ENCODE results near the gene LRRC47. TPM values are rescaled to one million over a fixed set of nuclear protein-coding genes. Genes with fewer than 3 reads are reported as not detected.
A peak's percentile ranks its signal among the peaks of the same experiment; 100 is the strongest.

The LRRC47 gene
- total RNA-seq, 3 donors from 2014 or later: 47.0 to 53.0 (median 49.6) TPM

DNA sequence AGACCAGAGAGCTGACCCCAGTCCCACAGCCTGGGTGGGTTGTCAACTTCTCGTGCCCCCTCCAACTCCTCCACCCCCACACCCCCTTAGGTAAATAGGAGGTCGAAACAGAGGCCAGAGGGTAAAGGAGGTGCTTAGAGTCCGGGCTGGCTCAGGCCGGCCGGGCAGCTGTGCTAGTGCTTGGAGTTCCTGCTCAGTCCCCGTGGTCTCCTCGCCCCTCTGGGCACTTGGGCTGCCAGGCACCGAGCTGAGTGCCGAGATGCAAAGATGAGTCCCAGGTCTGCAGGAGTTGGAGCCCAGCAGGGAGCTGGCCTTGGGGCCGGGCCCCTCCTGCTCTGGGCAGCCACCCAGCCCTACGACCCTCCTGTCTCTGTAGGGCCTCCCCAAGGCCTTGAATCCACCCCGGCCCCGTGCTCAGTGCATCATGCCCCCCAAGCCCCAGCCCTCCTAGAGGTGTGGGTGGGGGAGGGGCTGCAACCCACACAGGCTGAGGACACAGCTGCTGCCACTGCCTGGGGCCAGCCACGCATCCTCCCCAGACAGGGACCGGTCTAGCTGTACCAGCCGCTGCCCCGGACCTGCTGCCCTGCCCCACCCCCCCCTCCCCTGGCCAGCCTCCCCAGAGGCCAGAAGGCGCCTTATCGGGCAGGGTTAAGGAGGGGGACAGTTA is 21.9 kb downstream of the LRRC47 start:
- Mint-ChIP-seq H3K4me1 (ENCODE audit: low read depth) (peaks cover 15% of the 10 kb centered on the region), H3K4me3 (no peak overlapping the region), H3K27me3 (ENCODE audit: low read depth) (no peaks in the 10 kb centered on the region), H3K36me3 (ENCODE audit: insufficient read depth) (no peaks in the 10 kb centered on the region), H3K9me3 (no peaks in the 10 kb centered on the region)
- ATAC-seq (no peak), DNase-seq (no peak)

DNA sequence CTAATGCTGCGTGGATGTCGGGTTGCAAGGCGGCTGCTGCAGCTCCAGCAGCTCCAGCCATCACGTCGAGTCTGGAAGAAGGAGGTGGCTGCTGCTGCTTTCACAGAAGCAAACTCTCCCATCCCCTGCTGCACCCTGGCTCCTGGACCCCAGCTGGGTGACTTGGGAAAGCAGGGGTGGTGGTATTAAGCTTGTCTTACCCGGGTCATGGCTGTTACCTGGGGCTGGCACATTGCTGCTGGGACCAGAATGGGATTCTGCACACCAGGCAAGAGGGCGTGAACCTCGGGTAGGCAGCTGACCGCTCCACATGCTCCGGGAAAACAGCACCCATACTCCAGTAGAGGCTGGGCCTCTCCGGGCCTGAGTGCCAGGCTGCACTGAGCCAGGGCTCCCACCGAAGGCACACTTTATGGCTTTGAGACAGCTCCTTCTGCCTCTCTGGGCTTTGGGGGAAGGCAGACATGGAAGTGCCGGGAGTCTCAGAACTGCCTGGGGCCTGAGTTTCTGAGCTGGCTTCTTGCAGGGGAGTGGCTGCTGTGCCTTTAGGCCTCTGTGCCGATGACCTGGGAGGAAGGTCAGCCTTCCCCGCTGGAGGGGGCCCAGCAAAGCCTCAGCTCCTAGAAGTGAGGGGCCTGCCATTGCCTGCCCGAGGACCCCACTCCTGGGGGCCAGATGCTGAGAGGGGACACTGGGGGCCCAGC is 22.6 kb downstream of the LRRC47 start:
- Mint-ChIP-seq H3K9me3 (no peaks in the 10 kb centered on the region), H3K4me3 (no peak overlapping the region), H3K27me3 (ENCODE audit: low read depth) (no peaks in the 10 kb centered on the region), H3K4me1 (ENCODE audit: low read depth) (peaks cover 15% of the 10 kb centered on the region), H3K36me3 (ENCODE audit: insufficient read depth) (no peaks in the 10 kb centered on the region)
- ATAC-seq: no peak
- DNase-seq: no peak

DNA sequence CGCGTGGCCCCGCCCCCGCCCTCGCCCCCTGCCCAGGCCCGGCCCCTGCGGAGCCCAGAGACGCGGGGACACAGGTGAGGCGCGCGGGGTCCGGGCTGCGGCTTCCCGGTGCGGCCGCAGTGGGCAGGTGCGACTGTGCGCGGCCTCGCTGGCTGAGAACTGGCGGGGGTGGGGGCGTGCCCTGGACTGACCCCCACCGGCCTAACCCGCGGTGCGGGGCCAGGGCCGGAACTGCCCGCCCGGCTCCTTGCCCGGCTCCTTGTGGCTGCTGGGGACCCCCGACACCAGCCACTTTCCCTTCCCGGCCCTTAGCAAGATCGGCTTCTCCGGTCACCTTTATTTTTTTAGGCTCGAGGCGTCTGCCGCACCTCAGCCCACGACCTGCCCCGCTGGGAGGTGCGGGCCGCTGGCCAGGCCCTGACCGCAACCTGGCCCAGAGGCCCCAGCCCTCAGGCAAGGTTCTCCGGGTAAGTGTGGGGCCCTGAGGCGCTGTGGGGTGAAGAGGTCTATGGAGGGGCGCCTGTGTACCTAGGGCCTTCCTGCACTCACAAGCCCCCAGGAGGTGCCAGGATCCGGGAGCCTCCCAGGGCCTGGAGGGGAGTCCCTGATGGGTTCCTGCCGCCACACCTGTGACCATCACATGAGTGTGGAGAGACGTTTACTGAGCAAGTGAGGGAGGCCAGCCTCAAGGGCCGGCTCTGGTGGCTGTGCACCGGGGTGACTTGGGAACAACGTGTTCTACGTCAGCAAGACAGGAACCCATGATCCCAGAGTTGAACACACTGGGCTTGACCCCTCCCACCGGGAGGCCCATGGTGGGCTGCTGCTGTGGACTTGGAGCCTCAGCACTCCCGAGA is 23.4 kb downstream of the LRRC47 start, which contains the start of gene SMIM1:
TSS of gene SMIM1 (plus strand) at position 35 of the 857 bp plus-strand sequence. CDS start 2,625 bp downstream, outside the sequence.
- Mint-ChIP-seq H3K27me3 (ENCODE audit: low read depth) (no peaks in the 10 kb centered on the region), H3K9me3 (no peaks in the 10 kb centered on the region), H3K36me3 (ENCODE audit: insufficient read depth) (no peaks in the 10 kb centered on the region), H3K4me1 (ENCODE audit: low read depth) (peaks cover 15% of the 10 kb centered on the region), H3K4me3 (peak within 1 kb of the TSS; percentile 74)
- no peak for DNase-seq
- no peak for ATAC-seq

DNA sequence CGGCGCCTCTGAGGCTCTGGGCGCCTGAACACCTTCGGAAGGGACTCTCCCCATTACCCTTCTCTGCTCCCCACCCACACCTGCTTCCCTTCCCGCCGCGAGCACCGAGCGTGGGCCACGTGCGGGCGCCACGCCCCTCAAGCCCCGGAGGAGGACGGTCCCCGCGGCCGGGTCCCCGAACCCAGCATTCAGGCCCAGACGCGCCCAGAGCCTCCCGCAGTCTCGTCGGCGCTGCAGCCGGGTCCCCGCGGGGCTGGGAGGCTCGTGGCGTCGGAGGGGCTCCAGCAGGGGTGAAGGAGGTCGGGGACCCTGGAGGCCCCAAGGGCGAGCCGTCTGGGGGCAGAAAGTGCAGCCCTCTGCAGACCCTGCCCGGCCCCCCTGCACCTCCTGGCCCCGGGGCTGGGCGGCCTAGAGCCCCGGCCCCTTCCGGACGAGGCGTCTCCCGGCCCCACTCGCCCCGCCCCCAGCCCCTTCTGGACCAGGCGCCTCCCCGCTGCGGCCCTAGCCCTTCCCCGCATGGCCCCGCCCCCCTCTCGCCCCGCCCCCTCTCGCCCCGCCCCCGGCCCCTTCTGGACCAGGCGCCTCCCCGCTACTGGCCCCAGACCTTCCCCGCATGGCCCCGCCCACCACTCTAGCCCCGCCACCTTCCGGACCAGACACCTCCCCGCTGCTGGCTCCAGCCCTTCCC is 24.1 kb downstream of the LRRC47 start:
- Mint-ChIP-seq H3K36me3 (ENCODE audit: insufficient read depth) (no peaks in the 10 kb centered on the region), H3K9me3 (no peaks in the 10 kb centered on the region), H3K4me1 (ENCODE audit: low read depth) (peaks cover 15% of the 10 kb centered on the region), H3K27me3 (ENCODE audit: low read depth) (peaks cover under 1% of the 10 kb centered on the region), H3K4me3 (peak overlapping the region; percentile 74)
- ATAC-seq (peak; percentile 85 to 87), DNase-seq (peak; percentile 80)

DNA sequence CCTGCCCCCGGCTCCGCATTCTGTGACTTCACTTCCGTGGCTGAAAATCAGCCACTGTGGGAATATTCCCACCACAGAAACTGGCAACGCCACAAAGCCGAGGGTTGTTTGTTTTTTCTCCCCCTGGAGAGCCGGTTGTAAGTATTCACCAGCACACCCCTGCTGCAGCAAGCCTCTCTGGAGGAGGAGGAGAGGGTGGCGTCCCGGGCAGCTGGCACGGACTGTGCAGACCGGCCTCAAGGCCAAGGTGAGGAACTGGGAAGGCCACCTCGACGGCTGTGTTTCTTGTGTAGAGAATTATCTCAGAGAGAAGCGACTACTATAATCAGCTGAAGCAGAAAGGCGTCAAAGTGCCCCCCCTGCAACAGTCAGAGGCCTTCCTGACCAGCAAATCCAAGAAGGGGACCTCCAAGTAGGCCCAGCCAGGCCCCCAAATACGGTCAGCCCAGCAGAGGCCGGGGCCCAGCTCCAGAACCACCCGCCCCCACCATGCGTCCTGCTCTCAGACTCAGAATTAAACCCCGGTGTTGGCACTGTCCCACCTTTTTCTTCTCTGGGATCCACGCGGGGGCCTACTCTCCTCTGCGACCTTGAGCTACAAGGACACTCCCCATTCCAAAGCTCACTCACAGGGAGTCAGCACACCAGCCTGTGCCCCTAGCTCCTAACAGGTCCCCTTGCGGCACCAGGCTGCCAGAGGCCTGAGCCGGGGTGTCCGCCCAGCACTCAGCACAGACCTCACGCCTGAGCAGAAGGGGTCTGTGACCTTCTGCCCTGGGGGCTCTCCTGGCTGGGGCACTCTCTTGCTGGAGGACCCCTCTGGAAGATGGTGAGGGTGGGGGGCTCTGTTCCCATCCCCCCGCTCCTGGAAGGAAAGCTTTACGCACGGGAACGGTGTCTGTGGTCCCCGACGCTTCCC is 24.9 kb downstream of the LRRC47 start:
- H3K36me3 Mint-ChIP-seq (ENCODE audit: insufficient read depth): no peaks in the 10 kb centered on the region
- H3K27me3 Mint-ChIP-seq (ENCODE audit: low read depth): peaks cover 3% of the 10 kb centered on the region
- no peaks in the 10 kb centered on the region for H3K9me3 Mint-ChIP-seq
- no peak for DNase-seq
- H3K4me1 Mint-ChIP-seq (ENCODE audit: low read depth): peaks cover 15% of the 10 kb centered on the region
- peak overlapping the region; percentile 74 for H3K4me3 Mint-ChIP-seq
- ATAC-seq: peak in 1 of 2 donors; percentile 3

DNA sequence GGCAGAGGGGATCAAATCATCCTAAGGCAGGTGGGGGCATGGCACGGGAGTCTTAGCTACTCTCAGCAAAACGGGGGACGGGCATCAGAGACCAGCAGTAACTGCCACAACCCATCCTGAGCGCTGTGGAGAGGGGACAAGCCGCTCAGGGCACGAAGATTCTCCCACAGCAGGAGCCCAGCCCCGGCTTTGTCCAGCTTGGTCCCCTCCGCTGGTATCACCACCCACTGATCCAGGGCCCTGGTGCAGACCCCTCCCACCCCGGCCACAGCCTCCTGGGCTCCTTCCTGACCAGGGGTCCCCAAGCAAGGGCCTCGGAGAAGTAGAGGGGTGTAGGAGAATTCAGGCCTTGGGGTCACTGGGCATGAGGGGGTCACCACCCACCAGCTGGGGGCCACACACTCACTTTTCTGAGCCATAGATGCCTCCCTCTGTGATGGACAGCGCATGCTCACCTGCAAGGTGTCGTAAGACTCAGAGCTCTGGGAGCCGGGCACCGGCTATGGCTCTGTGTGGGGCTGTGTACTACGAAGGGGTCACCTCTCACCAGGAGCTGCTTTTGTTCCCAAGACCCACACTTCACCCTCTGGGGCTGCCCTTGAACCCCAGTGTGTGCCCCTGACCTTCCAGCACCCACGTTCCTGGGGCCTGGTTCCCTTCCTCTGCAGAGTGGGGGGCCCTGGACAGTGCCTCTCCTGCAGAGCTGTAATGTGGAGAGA is 26.1 kb downstream of the LRRC47 start:
- Mint-ChIP-seq H3K36me3 (ENCODE audit: insufficient read depth) (no peaks in the 10 kb centered on the region), H3K9me3 (no peaks in the 10 kb centered on the region), H3K27me3 (ENCODE audit: low read depth) (peaks cover 3% of the 10 kb centered on the region), H3K4me3 (peak overlapping the region; percentile 42), H3K4me1 (ENCODE audit: low read depth) (peaks cover 10% of the 10 kb centered on the region)
- no peak for DNase-seq
- no peak for ATAC-seq

DNA sequence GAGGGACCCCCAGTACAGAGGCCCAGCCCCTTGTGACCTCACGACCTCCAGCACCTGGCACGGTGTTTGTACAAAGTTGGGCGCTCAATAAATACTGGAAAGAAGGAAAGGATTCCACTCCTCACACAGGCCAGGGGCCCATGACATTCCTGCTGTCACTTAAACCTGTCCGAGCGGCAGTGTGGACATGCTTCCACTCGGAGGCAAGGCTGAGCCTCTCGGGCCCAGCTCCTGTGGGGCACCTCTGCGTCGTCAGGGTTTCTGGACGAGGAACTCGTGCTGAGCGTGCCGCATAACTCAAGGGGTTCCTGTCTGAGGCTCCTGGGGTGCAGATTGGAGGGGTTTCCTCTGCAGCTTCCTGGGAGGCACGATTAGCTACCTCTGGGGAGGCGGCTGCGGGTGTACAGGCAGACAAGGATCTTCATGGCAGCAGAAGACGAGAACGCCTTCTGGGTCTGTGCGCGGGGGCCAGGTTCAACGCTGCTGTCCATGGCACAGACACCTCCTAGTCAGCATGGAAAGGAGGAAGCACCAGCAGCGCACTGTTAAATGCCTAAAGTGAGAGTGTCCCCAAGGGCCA is 27.4 kb downstream of the LRRC47 start:
- H3K27me3 Mint-ChIP-seq (ENCODE audit: low read depth): peaks cover 3% of the 10 kb centered on the region
- no peak for ATAC-seq
- no peak for DNase-seq

DNA sequence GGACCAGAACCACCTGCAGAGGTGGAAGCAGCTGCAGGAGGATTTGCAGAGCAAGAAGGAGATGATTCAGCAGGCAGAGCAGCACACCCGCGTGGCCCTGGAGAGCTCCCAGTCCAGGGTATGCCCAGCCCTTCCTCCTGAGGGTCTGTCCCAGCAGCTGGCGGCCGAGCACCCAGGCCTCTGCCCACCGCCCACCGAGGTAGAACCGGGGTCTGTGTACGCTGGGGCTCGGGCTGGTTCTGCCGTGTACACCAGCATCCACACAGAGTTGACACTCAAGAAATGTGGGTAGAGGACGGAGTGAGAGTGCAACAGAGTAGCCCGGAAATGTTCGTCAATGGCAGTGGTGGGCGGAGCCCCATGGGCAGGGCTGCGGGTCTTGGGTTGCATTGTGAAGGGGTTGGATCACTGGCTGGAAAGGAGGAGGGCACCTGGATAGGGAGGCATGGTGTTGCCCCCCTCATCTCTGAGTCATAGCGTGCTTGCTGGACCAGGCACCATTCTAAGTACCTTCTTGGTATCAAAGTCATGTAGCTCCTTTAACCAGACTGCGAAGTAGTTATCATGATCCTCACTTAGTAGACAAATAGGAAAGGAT is 28.9 kb downstream of the LRRC47 start:
- peaks cover 3% of the 10 kb centered on the region for H3K27me3 Mint-ChIP-seq (ENCODE audit: low read depth)
- H3K4me3 Mint-ChIP-seq: no peak overlapping the region
- DNase-seq (no peak), ATAC-seq (no peak)
- H3K4me1 Mint-ChIP-seq (ENCODE audit: low read depth): peaks cover 10% of the 10 kb centered on the region
- H3K36me3 Mint-ChIP-seq (ENCODE audit: insufficient read depth): no peaks in the 10 kb centered on the region
- no peaks in the 10 kb centered on the region for H3K9me3 Mint-ChIP-seq

More for the DNA sequence above, 27.4 kb downstream of the LRRC47 start:
- Mint-ChIP-seq H3K9me3 (no peaks in the 10 kb centered on the region), H3K4me3 (no peak overlapping the region), H3K36me3 (ENCODE audit: insufficient read depth) (no peaks in the 10 kb centered on the region), H3K4me1 (ENCODE audit: low read depth) (peaks cover 10% of the 10 kb centered on the region)

DNA sequence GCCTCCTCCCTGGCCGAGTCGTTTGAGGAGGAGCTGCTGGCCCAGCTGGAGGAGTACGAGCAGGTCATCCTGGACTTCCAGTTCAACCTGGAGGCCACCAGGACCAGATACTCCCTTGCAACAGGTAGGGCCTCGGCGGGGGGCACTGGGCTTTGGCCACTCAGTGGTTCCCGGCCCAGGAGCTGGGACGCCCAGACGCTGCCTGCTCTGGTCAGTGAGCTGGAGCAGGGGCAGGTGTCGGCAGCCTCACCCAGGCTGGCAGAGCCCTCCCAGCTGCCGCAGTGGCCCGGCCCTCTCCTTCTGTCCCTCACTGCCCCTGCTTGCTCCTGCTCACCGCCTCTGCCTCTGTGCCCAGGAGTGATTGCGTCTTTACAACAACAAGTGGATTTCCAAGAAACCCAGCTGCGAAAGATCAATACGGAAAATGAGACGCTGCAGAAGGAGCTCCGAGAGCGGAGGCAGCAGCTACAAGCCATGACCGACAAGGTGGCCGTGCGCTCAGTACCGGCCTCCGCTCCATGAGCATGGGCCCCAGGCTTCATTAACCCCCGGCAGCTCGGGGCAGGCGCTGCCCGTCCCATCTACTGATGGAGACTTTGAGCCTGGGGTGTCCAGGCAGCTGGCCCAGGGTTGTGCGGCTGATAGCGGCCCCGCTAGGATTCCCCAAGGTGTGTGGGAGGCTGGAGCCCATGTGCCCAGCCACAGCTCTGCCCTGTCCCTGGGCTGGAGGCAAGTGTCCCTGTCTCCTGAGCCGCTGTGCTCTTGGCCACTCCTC is 32.8 kb downstream of the LRRC47 start:
- Mint-ChIP-seq H3K4me3 (no peak overlapping the region), H3K27me3 (ENCODE audit: low read depth) (peaks cover 19% of the 10 kb centered on the region), H3K9me3 (peaks cover 3% of the 10 kb centered on the region), H3K4me1 (ENCODE audit: low read depth) (no peaks in the 10 kb centered on the region), H3K36me3 (ENCODE audit: insufficient read depth) (no peaks in the 10 kb centered on the region)
- no peak for DNase-seq
- ATAC-seq: no peak

DNA sequence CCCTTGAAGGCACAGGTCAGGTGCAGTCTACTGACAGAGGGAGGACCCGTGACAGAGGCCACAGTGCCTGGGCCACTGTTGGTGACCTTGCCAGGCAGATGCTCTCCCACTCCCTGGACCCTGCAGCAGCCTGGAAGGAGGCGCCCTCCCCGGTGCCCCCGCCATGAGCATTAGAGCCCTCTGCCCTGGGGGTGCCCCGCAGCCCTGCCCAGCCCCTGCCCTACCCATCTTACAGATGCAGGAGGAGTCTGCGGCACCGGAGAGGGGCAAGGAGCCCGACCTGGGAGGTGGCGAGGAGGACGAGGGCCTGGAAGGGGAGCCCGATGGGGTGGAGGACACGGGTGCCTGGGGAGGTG is 33.4 kb downstream of the LRRC47 start:
- H3K4me1 Mint-ChIP-seq (ENCODE audit: low read depth): no peaks in the 10 kb centered on the region
- H3K4me3 Mint-ChIP-seq: no peak overlapping the region
- DNase-seq: no peak
- no peaks in the 10 kb centered on the region for H3K36me3 Mint-ChIP-seq (ENCODE audit: insufficient read depth)
- no peak for ATAC-seq
- peaks cover 20% of the 10 kb centered on the region for H3K27me3 Mint-ChIP-seq (ENCODE audit: low read depth)
- H3K9me3 Mint-ChIP-seq: peaks cover 3% of the 10 kb centered on the region

DNA sequence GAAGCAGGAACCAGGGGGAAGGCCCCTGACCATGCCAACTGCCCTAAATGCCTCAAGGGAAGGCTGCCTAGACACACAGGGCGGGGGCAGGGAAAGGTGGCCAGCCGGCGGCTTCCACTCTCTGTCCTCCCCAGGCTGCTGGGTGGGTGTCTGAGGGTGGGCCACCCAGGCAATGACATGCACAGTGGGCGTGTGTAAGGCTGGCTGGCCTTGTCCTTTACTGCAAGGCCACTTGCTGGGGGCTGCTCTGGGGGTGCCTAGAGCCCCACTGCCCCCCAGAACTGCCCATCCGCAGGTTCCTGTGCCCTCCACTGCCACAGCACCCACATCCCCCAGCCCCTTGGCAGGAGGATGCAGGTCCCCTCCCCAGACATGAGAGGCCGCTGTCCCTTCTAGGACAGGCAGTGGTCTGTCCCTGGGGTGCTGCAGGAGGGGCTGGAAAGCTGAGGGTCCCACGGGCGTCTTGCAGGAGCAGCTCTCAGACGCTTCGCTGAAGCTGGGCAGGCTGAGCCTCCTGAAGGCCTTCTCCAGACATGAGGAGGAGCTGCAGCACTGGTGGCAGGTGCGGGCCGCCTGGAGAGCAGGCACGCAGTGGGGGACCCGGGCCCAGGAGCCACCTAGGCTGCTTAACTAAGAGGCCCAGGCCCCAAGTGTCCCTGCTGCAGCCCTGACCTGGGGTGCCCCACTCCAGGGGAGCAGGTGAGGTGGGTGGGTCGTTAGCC is 34.0 kb downstream of the LRRC47 start:
- DNase-seq (no peak), ATAC-seq (no peak)
- Mint-ChIP-seq H3K9me3 (peaks cover 3% of the 10 kb centered on the region), H3K4me1 (ENCODE audit: low read depth) (no peaks in the 10 kb centered on the region), H3K36me3 (ENCODE audit: insufficient read depth) (no peaks in the 10 kb centered on the region), H3K27me3 (ENCODE audit: low read depth) (peaks cover 20% of the 10 kb centered on the region), H3K4me3 (no peak overlapping the region)
